AG09319 (cell line): Measurements from ENCODE around the gene NCBP3.

Experiments
- DNase-seq: peaks from one replicate; pipeline ENCODE4 v3.0.0-alpha.2; 2010; ENCODE audit warnings: low read depth; ENCODE audit errors: extremely low read depth
- CTCF ChIP-seq: IDR thresholded peaks from 2 replicates; pipeline ENCODE4 v1.5.1; 2011; ENCODE audit warnings: low read depth, mild to moderate bottlenecking, inconsistent platforms, low read length, moderate library complexity

Gene NCBP3

GRCh38 chr17:3817851-3818605 lies 28.0 kb downstream of the NCBP3 start:
- TF ChIP-seq CTCF, result no peak

GRCh38 chr17:3815925-3816324 lies 30.1 kb downstream of the NCBP3 start:
- DNase-seq, result no peak
- no peak for TF ChIP-seq CTCF

More at GRCh38 chr17:3817851-3818605, 28.0 kb downstream of the NCBP3 start:
- no peak for DNase-seq

- no peak for DNase-seq
- TF ChIP-seq CTCF, result no peak
These were observed 30.9 kb downstream of the NCBP3 start for GRCh38 chr17:3815122-3815521.

- DNase-seq, result no peak
- TF ChIP-seq CTCF, result no peak
These were observed 31.7 kb downstream of the NCBP3 start for GRCh38 chr17:3814361-3814760.

- TF ChIP-seq CTCF, result no peak
- no peak for DNase-seq
These were observed 32.9 kb downstream of the NCBP3 start for GRCh38 chr17:3813171-3813570.

- no peak for DNase-seq
- TF ChIP-seq CTCF, result no peak
These were observed 33.3 kb downstream of the NCBP3 start for GRCh38 chr17:3812771-3813170.

GRCh38 chr17:3812284-3812683 lies 33.8 kb downstream of the NCBP3 start:
- TF ChIP-seq CTCF, result no peak
- no peak for DNase-seq
